GM18517 (cell line): ENCODE results near the gene PLGLB1.
"Not testable (repeated sequence)": the region's sequence is repeated elsewhere in the genome, so short reads cannot be mapped to it uniquely, and the experiment has no call there.

ENCODE experiments used
- ATAC-seq: cut with Tn5 transposase; IDR thresholded peaks from one replicate; pipeline ENCODE4 v1.9.1; 2021; ENCODE audit warnings: mild to moderate bottlenecking, moderate library complexity; ENCODE audit not compliant: unreplicated experiment

Gene PLGLB1

GRCh38 chr2:87021744-87022143 is at the start of gene PLGLB1:
PLGLB1 (minus strand) TSS chr2:87021844; CDS start chr2:87021783, 61 bp downstream.
- ATAC-seq = not testable (repeated sequence)

DNA sequence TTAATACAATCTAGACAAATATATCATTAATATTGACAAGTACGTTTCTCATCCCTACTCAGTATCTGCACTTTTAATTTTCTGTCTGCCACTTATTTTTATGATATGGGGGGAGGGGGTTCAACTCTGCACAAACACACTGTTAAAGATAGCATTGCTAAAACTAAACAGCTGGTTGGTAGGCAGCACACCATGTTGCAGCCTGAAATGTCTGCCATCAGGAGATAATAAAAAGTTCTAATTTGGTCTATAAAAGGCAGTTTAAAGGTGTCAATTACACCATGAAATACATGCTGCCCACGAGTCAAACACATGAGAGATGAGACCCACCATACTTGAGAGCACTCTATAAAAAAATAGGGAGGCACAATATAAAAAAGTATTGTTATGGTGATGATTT is 42.7 kb upstream of the PLGLB1 start:
- ATAC-seq = not testable (repeated sequence)

GRCh38 chr2:87063431-87063830 is 41.8 kb upstream of the PLGLB1 start:
- ATAC-seq = not testable (repeated sequence)

DNA sequence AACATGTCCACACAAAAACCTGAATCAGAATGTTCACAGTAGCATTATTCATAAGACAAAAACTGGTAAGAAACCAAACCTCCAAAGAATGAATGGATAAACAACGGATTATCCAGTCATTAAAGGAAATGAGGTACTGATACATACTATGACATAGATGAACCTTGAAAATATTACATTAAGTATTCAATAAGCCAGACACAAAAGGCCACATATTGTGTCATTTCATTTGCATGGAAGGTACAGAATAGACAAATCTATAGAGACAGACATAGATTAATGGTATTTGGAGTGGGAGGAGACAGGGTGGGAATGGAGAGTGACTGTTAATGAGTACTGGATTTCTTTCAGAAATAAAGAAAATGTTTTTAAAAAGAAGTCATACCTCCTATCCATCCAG is 39.9 kb upstream of the PLGLB1 start:
- ATAC-seq = not testable (repeated sequence)

DNA sequence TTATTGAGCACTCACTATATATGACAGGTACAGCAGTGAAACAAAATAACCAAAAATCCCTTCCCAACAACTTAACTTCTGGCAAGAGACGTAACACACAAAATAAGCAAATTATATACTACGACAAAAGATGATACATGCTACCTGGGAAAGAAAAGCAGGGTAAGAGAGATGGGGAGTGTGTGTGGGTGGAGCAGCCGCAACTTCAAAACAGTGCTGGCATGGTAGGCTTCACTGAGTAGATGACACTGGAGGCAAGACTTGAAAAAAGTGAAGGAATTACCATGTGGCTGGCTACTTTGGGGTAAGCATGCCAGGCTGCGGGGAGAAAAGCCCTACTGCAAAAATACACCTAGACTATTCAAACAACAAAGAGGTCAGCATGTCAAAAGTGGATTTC is 36.0 kb upstream of the PLGLB1 start:
- ATAC-seq = not testable (repeated sequence)

DNA sequence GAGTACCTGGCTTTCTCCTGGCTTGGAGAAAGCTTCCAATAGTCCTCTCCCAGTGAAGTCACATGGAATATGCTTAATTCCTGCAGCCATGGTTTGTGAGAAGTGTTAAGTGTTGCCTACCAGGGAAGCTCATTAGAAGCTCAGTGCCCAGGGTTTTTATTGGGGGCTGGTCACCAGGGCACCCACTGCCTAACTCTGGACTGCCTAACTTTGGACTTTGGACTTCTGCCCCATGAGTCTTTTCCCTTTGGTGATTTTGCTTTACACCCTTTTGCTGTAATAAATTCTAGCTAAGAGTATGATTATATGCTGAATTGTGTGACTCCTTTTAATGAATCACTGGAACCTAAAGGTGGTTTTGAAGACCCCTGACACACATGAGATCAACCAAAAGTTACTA is 35.2 kb upstream of the PLGLB1 start:
- ATAC-seq = not testable (repeated sequence)

DNA sequence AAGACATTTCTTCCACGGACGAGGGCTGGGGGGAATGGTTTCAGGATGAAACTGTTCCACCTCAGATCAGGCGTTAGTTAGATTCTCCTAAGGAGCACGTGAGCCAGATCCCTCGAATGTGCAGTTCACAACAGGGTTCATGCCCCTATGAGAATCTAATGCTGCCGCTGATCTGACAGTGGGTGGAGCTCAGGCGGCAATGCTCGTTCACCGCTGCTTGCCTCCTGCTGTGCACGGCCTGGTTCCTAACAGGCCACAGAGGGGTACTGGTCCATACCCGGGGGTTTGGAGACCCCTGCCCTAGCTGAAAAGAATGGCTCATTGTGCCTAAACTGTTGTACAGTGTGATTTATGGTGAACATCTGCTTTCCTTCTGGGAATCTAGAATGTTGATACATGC is 34.8 kb upstream of the PLGLB1 start:
- ATAC-seq = not testable (repeated sequence)

GRCh38 chr2:87054375-87054774 is 32.7 kb upstream of the PLGLB1 start:
- not testable (repeated sequence) for ATAC-seq

DNA sequence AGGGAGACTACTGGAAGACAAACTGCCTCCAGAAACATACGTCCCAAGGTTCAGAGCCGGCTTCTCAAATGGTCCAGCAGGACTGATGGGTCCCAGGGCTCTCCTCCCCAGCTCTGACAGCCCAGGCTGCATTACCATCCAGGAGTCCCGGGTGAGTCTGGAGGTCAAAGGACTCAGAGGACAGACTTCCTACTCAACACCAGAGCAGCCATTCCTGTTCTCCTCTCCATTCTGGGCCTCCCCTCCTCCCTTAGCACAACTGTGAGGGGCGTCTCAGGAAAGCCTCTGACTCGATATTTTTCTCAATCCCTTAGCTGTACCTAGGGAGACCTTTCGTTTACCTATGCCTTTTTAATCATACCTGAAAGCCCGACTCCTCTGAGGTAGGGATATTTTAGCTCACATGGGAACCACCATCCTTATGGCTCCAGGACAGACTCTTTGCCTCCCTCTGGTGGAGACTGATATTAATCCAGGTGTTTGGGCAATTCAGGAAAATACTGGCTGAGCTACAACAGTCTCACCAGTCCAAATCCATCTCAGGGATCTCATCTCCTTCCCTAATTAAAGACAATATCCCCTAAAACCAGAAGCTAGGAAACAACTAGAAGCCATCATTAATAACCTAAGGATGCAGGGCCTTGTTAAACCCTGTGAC is 19.8 kb upstream of the PLGLB1 start:
- ATAC-seq = not testable (repeated sequence)

- not testable (repeated sequence) for ATAC-seq
These were observed 7.0 kb upstream of the PLGLB1 start for GRCh38 chr2:87028607-87029006.

DNA sequence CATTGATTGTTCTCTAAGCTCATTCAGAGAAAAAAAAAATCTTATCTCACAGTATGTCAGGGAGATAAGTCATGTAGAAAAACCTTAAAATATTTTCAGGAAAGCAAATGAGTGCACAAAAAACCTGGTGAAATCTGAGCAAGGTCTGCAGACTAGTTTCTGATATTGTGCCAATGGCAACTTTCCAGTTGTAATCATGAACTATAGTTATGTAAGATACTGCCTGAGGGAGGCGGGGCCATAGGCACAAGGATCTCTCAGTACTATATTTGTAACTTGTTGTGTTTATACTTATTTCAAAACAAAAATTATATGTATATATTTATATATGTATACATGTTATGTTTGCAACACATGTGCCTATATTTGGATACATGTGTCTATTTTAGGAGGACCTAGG is 5.2 kb upstream of the PLGLB1 start:
- not testable (repeated sequence) for ATAC-seq

DNA sequence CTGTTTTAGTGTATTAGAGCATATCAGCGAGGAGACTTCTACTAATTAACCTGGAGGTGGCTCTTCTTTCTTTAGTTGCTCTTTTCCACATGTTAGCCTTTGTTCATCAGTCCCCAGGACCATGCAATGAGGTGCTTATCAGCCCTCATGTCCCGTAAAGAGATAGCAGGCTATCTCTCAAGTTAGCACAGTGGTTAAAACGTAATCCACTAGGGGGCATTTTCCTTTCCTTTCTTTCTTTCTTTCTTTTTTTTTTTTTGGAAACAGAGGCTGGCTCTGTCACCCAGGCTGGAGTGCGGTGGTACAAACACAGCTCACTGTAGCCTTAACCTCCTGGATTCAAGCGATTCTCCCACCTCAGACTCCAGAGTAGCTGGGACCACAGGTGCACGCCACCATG is 4.3 kb upstream of the PLGLB1 start:
- ATAC-seq = not testable (repeated sequence)

GRCh38 chr2:87023988-87024615 is 2.5 kb upstream of the PLGLB1 start:
- not testable (repeated sequence) for ATAC-seq

- not testable (repeated sequence) for ATAC-seq
These were observed 601 bp downstream of the PLGLB1 start for GRCh38 chr2:87021043-87021442.

DNA sequence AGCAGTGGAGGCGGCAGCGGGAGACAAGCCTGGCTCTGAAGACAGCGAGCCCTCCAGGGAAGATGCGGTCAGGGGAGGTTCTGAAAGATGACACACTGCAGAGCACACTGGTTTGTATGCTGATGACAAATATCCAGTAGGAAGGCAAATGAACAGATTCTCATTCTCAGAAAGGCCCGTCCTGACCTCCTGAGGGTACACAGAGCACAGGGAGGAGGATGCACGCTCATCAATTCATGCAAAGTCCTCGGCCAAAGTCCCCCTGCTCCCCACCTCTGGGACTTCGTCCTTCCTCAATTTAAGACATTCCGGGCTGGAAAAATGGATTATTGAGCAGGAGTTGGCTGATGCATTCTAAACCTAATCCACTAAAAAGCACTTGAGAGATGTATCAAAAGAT is 2.6 kb downstream of the PLGLB1 start:
- not testable (repeated sequence) for ATAC-seq

- ATAC-seq = not testable (repeated sequence)
These were observed 7.0 kb downstream of the PLGLB1 start for GRCh38 chr2:87014489-87015169.

DNA sequence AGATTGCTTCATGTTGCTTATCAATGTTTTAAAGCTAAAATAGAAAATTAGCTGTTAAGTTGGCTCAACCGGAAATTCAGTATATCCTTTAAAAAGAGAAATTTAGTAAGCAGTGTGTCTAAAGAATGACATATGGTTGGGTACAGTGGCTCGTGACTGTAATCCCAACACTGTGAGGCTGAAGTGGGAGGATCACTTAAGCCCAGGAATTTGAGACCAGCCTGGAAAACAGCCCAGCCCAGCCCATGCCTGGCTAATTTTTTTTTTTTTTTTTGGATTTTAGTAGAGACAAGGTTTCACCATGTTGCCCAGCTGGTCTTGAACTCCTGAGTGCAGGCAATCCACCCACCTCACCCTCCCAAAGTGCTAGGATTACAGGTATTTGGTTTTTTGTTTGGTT is 17.2 kb downstream of the PLGLB1 start:
- ATAC-seq = not testable (repeated sequence)
